ENCODE results near the gene DIAPH3.

The DIAPH3 gene

DNA sequence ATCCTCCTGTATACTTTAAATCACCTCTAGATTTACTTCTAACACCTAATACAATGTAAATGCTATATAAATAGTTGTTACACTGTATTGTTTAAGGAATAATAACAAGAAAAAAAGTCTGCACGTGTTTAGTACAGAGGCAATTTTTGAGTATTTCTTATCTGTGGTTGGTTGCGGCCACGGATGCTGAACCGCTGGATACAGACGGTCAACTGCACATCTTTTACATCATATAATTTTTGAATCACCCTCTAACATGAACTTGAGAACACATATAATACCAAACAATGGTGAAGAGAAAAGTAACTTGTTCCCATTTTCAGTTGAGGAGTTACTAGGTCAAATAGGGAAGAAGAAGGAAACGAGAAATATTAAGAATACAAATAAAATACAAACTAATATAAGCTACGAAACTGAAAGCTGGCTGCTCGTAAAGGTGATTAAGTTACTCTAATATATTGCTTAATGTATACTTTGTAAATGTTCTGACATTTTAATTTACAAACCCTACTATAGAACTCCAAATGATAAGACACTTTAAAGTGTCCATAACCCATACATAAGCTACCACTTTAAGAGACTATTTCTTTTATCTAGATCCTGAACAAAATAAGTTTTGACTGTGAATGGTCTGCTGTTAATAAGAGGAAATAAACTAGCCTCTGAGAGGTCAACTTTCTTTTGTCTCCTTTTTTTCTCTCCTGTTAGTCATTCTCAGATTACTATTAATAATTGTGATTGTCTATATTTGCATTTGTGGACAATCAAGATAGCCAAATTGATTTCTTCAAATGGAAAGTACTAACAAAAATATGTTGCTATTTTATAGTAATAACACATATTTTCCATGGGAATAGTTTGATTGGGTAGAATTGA lies 457.4 kb downstream of the DIAPH3 start:
- DNase-seq, result no peak

DNA sequence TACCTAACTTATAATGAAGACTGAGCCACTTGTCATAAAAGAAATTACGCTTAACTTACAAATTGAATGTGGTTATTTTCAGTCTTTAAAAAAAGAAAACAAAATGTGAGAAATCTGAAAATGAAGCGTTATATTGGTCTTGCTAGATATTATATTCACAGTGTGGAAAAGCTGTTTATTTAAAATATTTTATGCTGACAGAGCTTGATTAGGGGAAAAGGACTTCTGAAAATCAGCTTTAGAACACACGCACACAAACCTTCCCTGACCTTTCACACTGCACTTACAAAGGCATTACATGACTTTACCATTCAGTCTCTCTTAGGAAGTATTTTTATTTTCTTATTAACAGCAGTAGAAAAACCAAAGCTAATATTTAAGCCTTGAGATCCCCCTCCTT lies 461.5 kb downstream of the DIAPH3 start:
- no peak for DNase-seq

DNA sequence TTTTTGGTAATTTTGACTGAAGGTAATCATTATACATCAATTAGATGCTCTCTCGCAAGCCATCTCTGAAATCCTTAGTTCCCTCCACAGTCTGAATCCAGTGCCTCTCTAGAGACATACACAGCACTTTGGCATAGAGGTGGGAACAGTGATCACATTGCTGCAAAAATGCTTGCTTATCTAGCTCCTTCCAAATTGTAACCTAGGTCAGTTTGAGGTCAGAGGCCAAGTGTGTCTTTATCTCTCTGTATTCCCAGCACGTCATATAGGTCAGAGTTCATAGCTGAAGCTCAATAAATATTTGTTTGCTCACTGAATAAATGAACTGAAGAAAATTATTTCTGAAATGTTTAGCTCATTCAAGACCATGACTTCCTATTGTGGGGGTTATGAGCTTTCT lies 462.5 kb downstream of the DIAPH3 start:
- peak; percentile 51 for DNase-seq

DNA sequence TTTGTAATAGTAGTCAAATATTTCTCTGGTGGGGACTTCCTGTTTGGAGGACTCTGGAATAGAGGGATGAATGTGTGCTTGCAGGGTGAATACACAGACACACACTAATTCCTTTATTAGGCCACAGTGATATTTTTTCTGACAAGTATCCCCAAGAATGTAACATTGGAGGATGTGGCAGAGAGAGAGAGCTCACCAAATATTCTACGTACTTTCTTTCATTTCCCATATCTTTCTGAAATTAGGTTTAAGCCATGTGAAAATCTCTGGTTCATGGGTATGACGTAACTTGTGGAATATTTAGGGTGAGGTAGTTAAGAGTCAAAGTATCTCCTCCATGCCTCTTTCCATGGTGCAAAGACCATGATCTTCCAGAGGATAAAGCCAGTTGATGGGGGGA lies 463.4 kb downstream of the DIAPH3 start:
- no peak for DNase-seq

DNA sequence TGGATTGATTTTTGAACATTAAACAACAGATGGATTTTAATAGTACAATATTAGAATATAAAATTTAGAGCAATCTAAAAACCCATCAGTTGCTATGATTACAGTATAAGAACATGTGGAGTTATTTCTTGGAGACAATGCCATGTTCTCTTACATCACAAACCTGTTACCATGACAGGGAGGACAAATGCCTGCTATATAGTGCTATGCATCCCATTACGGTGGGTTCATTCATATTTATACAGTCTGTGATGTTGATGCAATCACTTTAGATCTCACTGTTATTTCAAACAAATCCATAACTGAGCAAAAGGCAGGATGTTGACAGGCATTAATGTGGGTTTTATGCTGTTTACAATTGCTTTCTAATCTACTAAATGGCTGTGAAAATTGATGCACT lies 467.5 kb downstream of the DIAPH3 start:
- no peak for DNase-seq

DNA sequence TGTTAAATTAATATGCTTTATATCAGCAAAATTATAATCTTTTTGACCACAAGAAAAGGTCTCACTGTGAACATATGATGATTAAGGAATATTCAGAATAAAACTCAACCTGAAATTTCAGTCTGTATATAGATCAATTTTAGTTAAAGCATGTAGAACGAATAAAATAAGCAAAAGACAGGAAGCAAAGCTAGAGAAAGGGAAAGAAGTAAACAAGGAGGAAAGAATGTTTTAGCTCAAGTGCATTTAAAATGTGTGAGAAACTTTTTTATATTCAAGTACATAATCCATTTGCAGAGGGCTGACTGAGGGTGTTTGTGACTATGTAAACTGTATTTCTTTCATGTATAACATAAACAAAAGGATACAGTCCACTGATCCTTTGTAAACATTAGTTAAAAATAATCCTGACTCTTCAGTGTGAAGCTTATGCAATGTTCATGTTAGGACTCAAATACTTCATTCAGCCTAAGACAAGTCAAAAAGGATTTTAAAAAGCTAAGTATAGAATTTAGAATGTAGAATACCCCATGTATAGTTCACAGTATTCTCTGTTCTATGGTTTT lies 472.1 kb downstream of the DIAPH3 start:
- no peak for DNase-seq

DNA sequence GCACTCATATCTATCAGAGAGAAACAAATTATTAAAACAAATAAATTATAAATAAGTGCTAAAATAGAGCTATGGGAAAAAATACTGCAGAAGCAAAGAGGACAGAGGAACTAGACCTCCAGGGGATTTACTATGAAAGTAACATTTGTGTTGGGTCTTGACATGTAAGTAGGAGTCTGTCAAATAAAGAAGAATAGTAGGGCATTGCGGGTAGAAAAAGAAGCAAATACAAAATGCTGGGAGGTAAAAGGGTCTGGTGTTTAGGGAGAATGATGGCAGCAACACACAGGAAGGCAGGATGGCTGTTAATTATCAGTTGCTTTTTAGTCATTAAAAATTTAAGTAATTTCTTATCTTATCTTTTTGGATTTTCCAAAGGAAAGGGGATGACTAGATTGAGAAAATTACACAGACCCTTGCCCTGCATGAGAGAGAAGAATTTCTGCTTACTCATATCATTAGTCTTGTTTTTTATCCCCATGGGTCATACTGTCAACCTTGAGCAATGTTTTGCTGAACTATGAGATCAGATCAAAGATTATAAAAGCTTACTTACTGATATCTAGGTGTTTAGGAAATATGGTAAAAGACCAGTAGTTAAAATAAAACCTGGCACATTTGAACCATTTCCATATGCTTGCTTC lies 472.7 kb downstream of the DIAPH3 start:
- no peak for DNase-seq

DNA sequence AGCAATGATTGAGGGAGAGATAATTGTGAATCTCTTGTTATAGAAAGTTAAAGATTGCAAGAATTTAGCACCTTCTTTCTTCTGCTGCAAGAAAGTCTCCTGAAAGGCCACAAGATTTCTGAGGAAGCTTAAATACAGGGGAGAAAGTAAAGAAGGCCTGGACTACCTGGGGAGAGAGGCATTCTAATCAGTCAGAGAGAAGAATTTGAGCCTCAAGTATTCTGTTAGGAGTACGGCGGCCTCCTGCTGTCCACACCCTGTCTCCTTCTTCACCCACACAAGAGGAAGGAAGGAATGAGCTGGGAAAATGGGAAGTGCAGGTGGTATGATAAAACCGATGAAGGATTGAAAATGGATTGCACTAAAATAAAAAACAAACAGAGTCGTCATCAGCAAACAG lies 474.7 kb downstream of the DIAPH3 start:
- no peak for DNase-seq

DNA sequence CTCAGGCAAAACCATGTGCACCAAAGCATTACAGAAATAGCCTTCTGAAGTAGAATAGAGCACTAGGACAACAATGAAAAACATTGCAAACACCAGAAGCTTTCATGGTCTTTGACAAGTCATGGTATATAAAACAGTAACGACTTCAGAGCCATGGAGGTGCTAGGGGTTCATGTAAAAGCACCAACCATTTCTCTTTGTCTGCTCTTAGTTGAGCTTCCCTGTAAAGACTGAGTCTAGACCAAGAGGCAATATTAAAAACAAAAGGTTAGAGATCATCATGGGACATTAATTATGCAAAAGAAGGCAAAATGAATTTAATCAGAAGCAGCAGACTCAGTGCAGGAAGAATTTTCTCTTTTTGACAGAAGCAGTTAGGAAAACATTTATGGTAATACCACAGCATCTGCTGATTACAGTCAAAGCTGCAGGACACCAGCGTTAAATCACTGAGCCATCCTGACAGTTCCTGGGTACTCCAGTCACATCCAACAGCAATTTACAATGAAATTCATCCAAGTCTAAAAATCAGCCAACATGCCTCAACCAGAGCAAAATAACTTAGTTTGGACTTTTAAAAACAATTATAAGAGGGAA lies 476.8 kb downstream of the DIAPH3 start:
- peak; percentile 80 for DNase-seq

DNA sequence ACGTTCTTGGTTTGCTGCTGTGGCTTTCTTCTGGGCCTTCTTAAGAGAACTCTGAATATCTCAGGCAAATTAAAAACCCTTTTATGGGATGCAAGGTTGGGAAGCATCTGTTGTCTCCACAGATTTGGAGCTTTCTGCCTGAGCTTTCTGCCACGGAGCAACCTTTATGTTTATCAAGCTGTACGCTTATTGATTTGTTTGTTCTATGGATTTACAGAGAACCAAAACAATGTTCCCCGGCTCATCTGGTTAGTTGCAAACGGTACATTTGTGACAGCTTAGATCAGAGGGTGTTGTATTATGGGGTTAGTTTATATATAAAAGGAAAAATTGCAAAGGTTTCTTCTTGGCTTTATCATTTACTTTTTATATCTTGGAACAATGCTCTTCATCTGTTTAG lies 479.6 kb downstream of the DIAPH3 start:
- DNase-seq, result no peak

DNA sequence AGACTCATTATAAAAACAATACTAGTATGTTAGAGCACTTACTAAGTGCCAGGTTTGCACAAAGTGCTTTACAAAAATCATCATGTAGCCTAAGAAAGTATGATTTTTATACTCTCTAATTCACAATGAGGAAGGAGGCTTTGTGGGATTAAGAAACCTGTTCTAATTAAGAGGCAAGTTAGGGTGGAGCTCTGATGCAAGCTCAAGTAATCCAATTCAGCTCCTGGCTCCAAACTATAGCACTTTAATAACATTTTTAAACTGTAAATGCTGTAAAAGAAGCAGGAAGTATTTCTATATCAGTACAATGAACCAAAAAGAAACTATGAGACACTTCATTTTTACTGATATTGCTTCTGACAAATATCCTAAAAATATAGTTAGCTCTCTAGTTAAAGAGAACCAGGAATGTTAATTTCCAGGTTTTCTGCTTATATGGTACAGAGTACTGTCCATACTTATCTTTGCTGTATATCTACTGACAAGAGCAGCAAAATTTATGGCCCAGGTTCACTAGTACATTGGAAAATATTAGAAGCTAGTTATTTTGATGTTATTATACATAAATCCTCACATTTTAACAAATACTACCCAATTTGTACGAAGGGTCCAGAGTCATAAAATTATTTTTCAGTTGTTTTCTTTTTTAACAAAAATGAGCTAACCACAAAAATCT lies 482.0 kb downstream of the DIAPH3 start:
- DNase-seq, result peak; percentile 36

DNA sequence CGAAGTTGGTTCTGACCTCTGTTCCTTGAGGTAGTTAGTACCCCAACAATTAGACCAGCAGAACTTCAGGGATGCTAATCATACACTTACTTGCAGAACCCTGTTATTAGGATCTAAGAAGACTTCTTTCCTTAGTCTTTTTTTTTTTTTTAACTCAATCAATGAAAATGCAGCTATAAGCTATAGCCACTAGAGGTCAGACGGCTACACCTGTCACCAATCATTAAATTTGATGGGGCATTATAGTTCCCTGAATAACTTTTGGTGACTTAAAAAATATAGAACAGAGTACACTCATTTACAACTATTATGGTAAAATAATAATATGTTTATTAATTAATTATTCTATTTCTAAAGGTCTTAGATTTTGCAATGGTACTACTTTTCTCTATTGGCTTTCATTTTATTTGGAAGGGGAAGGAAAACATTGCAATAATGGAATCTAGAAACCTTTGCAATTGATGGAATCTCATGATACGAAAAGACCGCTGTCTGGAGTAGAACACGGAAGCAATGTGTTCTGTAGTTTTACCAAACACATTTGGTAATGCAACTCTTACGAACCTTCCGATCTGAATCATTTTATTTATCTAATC lies 483.2 kb downstream of the DIAPH3 start:
- peak; percentile 67 for DNase-seq

DNA sequence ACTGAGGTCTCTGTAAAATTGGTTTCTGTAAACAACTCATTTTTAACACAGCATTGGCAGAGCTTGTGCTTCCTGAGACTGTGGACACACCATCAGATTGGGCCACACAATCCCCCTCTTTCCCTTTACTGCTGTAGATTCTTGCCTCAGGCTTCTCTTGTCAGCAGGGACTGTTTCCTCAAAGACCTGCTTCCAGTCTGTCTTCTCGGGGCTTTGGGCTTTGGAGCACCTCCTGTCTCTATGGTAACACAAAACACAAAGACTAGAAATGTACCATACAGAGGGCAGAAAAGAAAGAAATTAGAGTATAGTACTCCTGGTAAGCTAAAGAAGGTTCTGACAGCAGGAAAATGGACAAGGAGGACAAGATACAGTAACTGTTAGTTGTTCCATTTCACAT lies 484.5 kb downstream of the DIAPH3 start:
- peak; percentile 85 for DNase-seq

DNA sequence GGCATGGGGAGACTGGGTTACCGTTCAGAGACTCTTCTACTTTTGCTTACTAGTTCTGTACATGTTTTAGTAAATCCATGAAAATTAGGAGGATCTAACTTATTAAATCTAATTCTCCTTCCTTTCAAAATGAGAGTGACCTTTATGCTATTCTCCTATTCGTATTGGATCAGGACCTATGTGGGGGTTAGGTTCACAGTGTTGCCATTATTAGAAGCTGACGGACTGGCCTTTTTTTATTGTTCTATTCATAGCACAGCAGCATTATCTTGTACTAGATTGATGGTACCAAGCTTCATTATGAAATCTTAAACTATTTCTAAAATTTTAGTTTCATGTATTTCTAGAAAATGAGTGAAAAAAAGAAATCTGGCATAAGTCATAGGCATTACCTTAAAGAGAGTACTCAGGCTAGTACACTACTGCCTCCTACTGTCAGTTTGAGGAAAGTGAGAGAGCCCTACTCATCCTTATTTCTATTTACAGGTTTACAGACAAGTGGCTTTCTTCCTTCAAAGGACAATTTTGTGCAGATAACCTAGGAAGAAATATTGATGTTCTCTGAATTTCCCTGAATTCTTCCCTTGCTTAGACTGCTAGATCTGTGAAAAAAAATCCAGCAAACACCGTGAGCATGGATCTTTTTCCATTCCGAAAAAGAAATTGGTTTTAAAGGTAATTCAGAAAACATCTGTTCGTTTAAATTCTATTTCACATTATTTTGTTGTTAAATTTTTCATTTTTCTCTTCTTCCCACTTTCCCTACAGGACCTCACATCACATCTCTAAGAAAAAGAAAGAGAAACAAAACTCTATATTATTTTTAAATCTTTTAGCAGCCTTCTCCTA lies 485.5 kb downstream of the DIAPH3 start:
- DNase-seq, result peak; percentile 77

DNA sequence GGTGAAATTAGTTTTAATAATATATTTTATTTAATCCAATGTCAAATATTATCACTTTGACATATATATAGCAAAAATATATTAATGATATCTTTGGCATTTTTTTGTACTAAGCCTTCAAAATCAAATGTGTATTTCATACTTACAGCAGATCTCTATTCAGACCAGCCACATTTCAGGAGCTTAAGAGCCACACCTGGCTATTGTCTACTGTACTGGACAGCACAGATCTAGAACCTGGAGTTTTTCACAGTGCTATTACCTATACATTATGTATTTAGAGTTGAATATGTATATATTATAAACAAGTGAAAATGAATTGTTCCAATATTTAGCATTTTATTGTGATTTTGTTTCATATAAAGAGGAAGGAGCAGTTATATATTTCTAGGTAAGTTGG lies 486.3 kb downstream of the DIAPH3 start:
- DNase-seq, result peak; percentile 38

DNA sequence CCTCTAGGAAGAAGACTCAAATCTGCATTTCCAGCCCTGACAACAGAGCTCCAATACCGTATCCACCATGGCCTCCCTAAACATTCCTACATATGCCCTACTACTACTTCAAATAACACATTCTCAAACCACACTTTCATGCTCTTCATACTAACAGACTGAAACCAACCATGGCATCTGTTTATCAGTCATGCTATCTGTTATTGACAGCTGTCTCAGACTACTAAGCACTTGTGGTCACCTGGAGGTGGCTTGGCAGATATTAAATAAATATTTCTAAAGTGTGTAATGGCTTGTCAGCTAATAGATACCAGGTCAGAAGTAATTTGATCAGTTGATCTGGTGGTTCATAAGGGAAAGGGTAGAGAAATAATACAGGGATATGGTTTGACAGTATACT lies 489.1 kb downstream of the DIAPH3 start:
- DNase-seq, result no peak

DNA sequence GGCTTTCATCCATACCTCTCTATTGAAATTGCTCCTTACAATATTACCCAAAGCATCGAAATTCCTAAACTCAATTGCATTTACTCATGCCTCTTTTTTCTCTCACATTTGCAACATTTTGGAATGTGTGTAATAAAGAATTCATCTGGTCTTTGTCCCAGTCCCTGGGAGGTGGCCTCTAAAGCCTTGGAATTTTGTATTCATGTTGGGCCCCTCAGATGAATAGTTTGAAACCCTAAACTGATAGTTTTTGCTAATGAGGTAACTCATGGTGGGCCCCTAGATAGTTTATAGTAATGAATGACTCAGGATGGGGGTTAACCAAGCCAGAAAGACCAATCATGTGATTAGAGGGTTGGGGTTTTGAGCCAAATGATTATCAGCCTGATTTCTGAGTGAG lies 490.4 kb downstream of the DIAPH3 start:
- no peak for DNase-seq

DNA sequence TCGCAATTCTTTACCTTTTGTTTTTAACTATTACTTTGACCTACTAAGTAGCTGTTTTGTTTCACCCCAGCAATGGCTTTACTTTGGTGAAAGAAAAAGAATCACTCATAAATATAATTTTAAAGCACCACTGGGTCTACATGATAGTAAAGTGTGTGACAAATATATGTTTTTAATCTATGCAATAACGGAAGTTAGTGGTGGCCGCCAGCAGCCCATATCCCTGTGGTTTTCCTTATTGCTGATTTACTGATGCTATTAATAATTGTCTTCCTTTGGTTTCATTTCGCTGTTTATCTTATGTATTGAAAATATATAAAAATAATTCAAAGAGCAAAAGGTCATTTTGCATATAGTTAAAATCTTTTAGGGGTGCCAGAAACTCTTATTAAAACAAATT lies 491.3 kb downstream of the DIAPH3 start:
- no peak for DNase-seq

DNA sequence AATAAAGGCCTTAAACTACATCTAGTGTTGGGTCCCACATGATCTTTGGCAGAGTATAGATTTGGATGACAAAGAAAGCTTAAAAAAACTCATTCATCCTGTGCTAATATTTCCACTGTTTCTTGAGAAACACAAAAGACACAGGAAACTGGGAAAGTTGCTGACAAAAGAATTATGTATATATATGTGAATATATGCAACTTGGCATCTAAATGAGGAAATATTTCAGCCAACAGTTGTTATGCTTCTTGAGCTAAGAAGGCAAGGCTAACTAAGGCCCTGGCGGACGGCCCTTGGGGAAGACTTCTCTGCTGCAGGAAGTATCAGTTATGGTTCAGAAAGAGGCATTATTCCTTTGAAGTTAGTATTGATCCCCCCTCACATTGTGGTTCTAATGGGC lies 491.8 kb downstream of the DIAPH3 start:
- DNase-seq, result no peak

DNA sequence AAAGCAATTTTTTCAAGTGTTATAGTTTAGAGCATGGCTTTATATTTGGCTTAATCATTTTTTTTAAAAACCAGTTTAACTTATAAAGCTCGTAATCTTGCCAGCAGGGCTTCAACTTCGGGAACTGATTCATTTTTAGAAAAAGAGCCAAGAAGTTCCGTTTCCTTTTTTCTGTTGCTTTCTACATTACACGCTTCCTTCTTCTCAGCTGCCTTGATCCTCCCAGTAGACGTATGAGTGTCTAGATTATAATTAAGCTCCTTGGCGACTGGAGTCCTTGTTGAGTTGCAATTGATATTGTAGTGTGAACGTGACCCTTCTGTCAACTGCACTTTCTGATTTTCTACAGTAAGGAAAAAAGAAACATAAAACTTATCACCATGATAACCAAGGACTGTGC lies 497.2 kb downstream of the DIAPH3 start:
- DNase-seq, result peak; percentile 46

DNA sequence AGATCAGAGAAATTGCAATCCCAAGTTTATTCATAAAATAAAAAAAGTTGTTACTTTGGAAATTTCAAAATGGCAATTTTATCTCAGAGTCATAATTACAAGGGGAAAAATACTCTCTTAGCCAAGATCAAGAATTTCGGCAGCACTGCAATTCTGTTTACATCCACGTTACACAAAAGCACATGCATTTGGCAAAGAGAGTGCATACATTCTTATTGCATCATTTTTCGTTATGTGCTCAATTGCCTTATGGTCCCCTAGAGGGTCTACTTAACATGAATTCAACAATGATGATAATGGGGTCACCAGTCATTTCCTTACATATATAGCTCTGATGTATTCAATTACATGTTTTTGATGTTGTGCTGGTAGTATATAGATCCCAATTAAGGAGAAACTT lies 498.0 kb downstream of the DIAPH3 start:
- DNase-seq, result peak; percentile 44

DNA sequence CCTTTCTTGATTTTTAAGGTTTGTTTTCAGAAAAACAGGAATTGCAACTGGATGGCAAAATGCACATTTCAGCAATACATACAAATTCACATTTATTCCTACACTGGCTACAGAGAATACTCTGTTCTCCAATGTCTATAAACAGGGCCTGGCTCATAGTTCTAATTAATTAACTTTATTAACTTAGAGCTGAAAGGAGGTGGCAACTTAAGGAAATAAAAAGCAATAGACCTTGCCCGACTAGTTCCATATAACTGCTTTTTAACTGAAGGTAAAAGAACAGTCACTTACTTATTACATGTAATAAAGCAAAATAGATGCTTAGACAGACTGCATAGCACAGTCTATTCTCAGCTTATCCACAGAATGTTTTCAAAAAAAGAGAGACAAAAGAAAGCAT lies 498.5 kb downstream of the DIAPH3 start:
- no peak for DNase-seq

All from NCI-H69 (cell line).